Transverse colon (tissue), 4 donors: ENCODE data around the gene HPN.

Experiments
- CTCF ChIP-seq, 5 experiments: fragments of 200-600 bp in 3 of 5; fragments of 450-650 bp in 2 of 5; sonication (generic) in 3 of 5; IDR thresholded peaks; 1 replicate in 2 of 5; 2 replicates in 3 of 5; pipeline ENCODE4 v1.5.1; 2016 to 2017; ENCODE audit warnings: antibody characterized with exemption in 5 of 5, inconsistent platforms in 3 of 5, mild to moderate bottlenecking in 2 of 5, moderate library complexity in 1 of 5
- EP300 ChIP-seq: sonication (generic); formaldehyde crosslinking; IDR thresholded peaks from one replicate; pipeline ENCODE4 v1.6.1; 2017; ENCODE audit warnings: antibody characterized with exemption, low read depth
- POLR2A ChIP-seq: fragments of 450-650 bp; IDR thresholded peaks from one replicate; pipeline ENCODE4 v1.6.1; 2016; ENCODE audit warnings: antibody characterized with exemption, mild to moderate bottlenecking, moderate library complexity
- POLR2AphosphoS5 ChIP-seq, 3 donors: sonication (generic); formaldehyde crosslinking; IDR thresholded peaks; one replicate each; pipeline ENCODE4 v1.6.1; 2016; ENCODE audit warnings: antibody characterized with exemption in 3 of 3

- no peak for TF ChIP-seq CTCF (IDR thresholded peaks at IDR 0.05)
- no peak for TF ChIP-seq POLR2AphosphoS5 (IDR thresholded peaks at IDR 0.05)
- no peak for TF ChIP-seq EP300
- no peak for TF ChIP-seq POLR2A
Measured at GRCh38 chr19:35074426-35075201, 33.1 kb downstream of the HPN start.
